Measurements from ENCODE around the gene WFIKKN1.
A peak's percentile ranks its signal among the peaks of the same experiment; 100 is the strongest.

Gene WFIKKN1

DNA sequence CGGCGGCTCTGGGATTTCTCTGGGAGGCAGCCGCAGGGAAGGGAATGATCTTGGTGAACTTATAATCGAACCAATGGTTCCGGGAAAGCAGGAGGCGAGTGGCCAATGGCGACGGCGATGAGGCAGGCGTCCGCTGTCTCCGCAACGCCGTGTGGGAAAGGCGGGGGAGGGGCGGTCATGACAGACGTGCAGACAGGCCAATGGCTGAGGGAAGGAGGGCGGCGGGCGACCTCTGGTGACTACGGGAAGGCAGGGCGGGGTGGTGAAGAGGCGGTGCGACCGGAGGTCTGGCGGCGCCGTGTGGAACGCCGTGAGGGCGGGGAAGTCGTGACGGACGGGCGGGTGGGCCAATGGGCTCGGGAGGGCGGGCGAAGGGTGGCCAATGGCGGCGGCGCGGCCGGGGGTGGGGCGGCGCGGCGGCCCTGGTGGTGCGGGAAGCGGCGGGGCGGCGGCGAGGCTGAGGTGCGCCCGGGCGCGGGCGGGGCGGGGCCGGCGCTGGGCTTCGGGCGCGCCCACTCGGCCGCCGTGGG, 41.1 kb upstream of the WFIKKN1 start, which contains the start of gene RAB40C:
RAB40C (plus strand) TSS at position 409 of the 530 bp plus-strand sequence. CDS start 226 bp downstream, outside the sequence.
- Histone ChIP-seq H3K27me3 (ENCODE audit: insufficient read depth, low read depth, severe bottlenecking) (no peaks in the 10 kb centered on the region), H3K9me3 (ENCODE audit: severe bottlenecking) (no peaks in the 10 kb centered on the region), H3K36me3 (peaks cover 19% of the 10 kb centered on the region), H3K4me3 (ENCODE audit: low read depth, low read length) (peak within 1 kb of the TSS; percentile 64), H3K27ac (peak within 1 kb of the TSS; percentile 98)
- DNase-seq: peak; percentile 98
- TF ChIP-seq, protein P1, sequence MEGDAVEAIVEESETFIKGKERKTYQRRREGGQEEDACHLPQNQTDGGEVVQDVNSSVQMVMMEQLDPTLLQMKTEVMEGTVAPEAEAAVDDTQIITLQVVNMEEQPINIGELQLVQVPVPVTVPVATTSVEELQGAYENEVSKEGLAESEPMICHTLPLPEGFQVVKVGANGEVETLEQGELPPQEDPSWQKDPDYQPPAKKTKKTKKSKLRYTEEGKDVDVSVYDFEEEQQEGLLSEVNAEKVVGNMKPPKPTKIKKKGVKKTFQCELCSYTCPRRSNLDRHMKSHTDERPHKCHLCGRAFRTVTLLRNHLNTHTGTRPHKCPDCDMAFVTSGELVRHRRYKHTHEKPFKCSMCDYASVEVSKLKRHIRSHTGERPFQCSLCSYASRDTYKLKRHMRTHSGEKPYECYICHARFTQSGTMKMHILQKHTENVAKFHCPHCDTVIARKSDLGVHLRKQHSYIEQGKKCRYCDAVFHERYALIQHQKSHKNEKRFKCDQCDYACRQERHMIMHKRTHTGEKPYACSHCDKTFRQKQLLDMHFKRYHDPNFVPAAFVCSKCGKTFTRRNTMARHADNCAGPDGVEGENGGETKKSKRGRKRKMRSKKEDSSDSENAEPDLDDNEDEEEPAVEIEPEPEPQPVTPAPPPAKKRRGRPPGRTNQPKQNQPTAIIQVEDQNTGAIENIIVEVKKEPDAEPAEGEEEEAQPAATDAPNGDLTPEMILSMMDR (IDR thresholded peaks at IDR 0.05; ENCODE audit: low read depth, low read length): no peak

DNA sequence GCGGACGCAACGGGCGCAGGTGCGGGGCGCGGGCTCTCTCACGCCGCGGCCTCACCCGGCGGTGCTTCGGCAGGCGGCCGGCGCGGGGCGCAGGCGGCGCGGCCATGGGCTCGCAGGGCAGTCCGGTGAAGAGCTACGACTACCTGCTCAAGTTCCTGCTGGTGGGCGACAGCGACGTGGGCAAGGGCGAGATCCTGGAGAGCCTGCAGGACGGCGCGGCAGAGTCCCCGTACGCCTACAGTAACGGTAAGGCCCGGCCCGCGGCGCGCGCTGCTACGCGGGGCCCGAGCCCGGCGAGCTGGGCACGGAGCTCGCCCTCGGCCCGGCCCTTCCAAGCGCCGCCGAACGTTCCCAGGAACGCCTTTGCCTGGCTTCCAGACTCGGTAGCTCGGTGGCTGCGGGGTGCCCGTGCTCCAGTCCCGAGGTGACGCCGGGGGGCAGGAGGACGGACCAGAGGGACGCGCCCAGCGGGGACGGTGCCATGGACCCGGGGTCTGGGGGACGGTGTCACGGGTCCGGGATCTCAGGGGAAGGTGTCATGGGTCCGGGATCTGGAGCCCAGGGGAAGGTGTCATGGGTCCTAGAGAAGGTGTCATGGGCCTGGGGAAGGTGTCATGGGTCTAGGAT, 40.5 kb upstream of the WFIKKN1 start:
- H3K27ac ChIP-seq: peak overlapping the region; percentile 81
- no peaks in the 10 kb centered on the region for H3K27me3 ChIP-seq (ENCODE audit: insufficient read depth, low read depth, severe bottlenecking)
- peaks cover 19% of the 10 kb centered on the region for H3K36me3 ChIP-seq
- H3K4me3 ChIP-seq (ENCODE audit: low read depth, low read length): peak overlapping the region; percentile 64
- TF ChIP-seq, protein P1 (IDR thresholded peaks at IDR 0.05; ENCODE audit: low read depth, low read length): no peak; the same call in 1 of the 2 replicates
- peak; percentile 31 for DNase-seq
- no peaks in the 10 kb centered on the region for H3K9me3 ChIP-seq (ENCODE audit: severe bottlenecking)

DNA sequence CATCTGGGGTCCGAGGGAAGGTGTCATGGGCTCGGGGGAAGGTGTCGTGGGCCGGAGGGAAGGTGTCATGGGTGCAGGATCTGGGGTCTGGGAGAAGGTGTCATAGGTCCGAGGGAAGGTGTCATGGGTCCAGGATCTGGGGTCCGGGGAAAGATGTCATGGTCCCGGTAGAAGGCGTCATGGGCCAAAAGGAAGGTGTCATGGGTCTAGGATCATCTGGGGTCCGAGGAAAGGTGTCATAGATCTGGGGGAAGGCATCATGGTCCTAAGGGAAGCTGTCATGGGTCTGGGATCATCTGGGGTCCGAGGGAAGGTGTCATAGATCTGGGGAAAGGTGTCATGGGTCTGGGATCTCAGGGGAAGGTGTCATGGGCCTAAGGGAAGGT, 40.0 kb upstream of the WFIKKN1 start:
- H3K27me3 ChIP-seq (ENCODE audit: insufficient read depth, low read depth, severe bottlenecking): no peaks in the 10 kb centered on the region
- H3K27ac ChIP-seq: peak overlapping the region; percentile 81; the same call in 1 of the 2 replicates
- H3K36me3 ChIP-seq: peaks cover 22% of the 10 kb centered on the region
- DNase-seq: no peak
- H3K4me3 ChIP-seq (ENCODE audit: low read depth, low read length): peak overlapping the region; percentile 64
- H3K9me3 ChIP-seq (ENCODE audit: severe bottlenecking): no peaks in the 10 kb centered on the region
- TF ChIP-seq, protein P1 (IDR thresholded peaks at IDR 0.05; ENCODE audit: low read depth, low read length): no peak

DNA sequence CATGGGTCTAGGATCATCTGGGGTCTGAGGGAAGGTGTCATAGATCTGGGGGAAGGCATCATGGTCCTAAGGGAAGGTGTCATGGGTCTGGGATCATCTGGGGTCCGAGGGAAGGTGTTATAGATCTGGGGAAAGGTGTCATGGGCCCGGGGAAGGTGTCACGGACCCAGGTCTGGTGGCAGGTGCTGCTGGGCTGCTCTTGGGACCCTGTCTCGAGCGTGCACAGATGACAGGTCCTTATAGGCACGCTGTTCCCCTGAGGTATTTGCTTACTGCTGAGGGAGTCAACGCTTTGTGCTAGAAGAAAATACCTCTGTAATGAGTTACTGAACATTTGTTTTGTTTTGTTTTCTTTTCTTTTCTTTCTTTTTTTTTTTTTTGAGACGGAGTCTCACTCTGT, 39.6 kb upstream of the WFIKKN1 start:
- Histone ChIP-seq H3K27ac (no peak overlapping the region), H3K36me3 (peaks cover 24% of the 10 kb centered on the region), H3K4me3 (ENCODE audit: low read depth, low read length) (no peak overlapping the region), H3K9me3 (ENCODE audit: severe bottlenecking) (no peaks in the 10 kb centered on the region), H3K27me3 (ENCODE audit: insufficient read depth, low read depth, severe bottlenecking) (no peaks in the 10 kb centered on the region)
- DNase-seq: no peak
- TF ChIP-seq, protein P1 (IDR thresholded peaks at IDR 0.05; ENCODE audit: low read depth, low read length): no peak

DNA sequence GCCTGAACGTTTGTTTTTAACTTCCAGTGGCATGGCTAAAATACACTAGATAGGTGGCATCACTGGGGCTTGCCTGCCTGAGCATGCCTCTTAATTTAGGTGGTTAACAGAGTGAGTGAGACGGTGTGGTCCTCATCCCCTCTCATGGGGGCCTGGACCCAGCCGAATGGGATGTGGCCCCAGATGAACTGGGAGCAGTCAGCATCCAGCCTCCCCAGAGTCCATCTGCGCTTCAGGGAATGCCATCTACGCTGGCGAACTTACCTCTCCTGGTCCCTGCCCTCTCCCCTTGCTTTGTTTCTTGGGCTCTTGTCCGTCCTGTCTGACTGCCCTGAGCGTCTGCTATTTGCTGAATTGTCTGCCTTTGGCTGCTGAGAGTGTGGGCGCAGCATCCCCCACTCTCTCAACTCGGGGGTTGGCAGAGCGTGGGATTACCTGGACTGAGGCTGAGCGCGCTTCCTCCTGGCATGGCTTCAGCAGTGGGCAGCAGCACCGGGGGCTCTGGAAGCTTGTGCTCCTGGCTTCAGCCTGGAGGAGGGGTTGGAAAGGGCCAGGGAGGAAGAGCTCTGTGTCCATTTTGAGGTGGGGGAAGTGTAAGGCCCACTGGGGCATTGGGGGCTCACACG, 38.8 kb upstream of the WFIKKN1 start:
- Histone ChIP-seq H3K27me3 (ENCODE audit: insufficient read depth, low read depth, severe bottlenecking) (no peaks in the 10 kb centered on the region), H3K4me3 (ENCODE audit: low read depth, low read length) (no peak overlapping the region), H3K9me3 (ENCODE audit: severe bottlenecking) (no peaks in the 10 kb centered on the region), H3K36me3 (peaks cover 32% of the 10 kb centered on the region), H3K27ac (peak overlapping the region; percentile 64)
- DNase-seq: no peak
- TF ChIP-seq, protein P1 (IDR thresholded peaks at IDR 0.05; ENCODE audit: low read depth, low read length): no peak

Measured in WERI-Rb-1 (cell line).